Stomach (tissue), 9 donors: ENCODE data around the gene LYRM4. TPM values are rescaled to one million over a fixed set of nuclear protein-coding genes. Genes with fewer than 3 reads are reported as not detected.

Experiments used
- DNase-seq, 2 donors: peaks; one replicate each; pipeline versions ENCODE4 v3.0.0 to v3.0.0-alpha.2; 2013 to 2019
- H3K27ac ChIP-seq, 5 donors: fragments of 200-600 bp in 4 of 5; sonication (generic) in 4 of 5; one replicate each; pipeline ENCODE4 v1.5.1; 2013 to 2019; ENCODE audit warnings: mild to moderate bottlenecking in 1 of 5, moderate library complexity in 1 of 5
- H3K27me3 ChIP-seq, 3 donors: fragments of 200-600 bp; sonication (generic); one replicate each; pipeline ENCODE4 v1.5.1; 2017 to 2019; ENCODE audit warnings: mixed run types in 1 of 3
- H3K36me3 ChIP-seq, 4 donors: fragments of 200-600 bp; sonication (generic); 1 replicate in 3 of 4; 2 replicates in 1 of 4; pipeline ENCODE4 v1.5.1; 2016 to 2019
- H3K4me1 ChIP-seq, 4 donors: fragments of 200-600 bp; sonication (generic); one replicate each; pipeline ENCODE4 v1.5.1; 2016 to 2019
- H3K4me3 ChIP-seq, 4 donors: fragments of 200-600 bp; sonication (generic) in 3 of 4; one replicate each; pipeline ENCODE4 v1.5.1; 2016 to 2019; ENCODE audit warnings: mild to moderate bottlenecking in 1 of 4
- H3K9me3 ChIP-seq, 4 donors: fragments of 200-600 bp; sonication (generic); one replicate each; pipeline ENCODE4 v1.5.1; 2016 to 2019
- EP300 ChIP-seq: sonication (generic); formaldehyde crosslinking; IDR thresholded peaks from one replicate; pipeline ENCODE4 v1.6.1; 2017; ENCODE audit warnings: antibody characterized with exemption
- POLR2A ChIP-seq, 4 donors: fragments of 450-650 bp; IDR thresholded peaks; one replicate each; pipeline ENCODE4 v1.6.1; 2016; ENCODE audit warnings: antibody characterized with exemption in 4 of 4, control low read depth in 2 of 4, mild to moderate bottlenecking in 1 of 4, moderate library complexity in 1 of 4
- POLR2AphosphoS5 ChIP-seq, 3 donors: sonication (generic); formaldehyde crosslinking; IDR thresholded peaks; one replicate each; pipeline ENCODE4 v1.6.1; 2016; ENCODE audit warnings: antibody characterized with exemption in 3 of 3
- WGBS, 5 donors: extraction: QIAGEN DNeasy Blood & Tissue Kit in 3 of 5; methylation state at CpG; one replicate each; pipeline versions ENCODE4 v1.1.5 to v1.1.7; 2013 to 2018; 5-methylcytosine and 5-hydroxymethylcytosine counted together
- intact Hi-C: fragments of 100-400 bp; cut with DNase I; formaldehyde crosslinking; loops from one replicate; pipeline ENCODE4 v1.15.1; 2023; ENCODE audit warnings: low total_unique reads
- polyA plus RNA-seq, 3 donors: library from polyadenylated mRNA; stranded (reverse); fragments of 200-250 nt; gene quantifications; one replicate each; pipeline ENCODE4 v1.2.3, GENCODE V29; 2013
- total RNA-seq, 5 donors: library from RNA; depleted of rRNA; stranded (reverse); fragments of >200 nt; gene quantifications; one replicate each; pipeline versions ENCODE4 v1.1.0 to v1.2.3, GENCODE V29; 2014 to 2016
- TF ChIP-seq, protein P1 (sequence below), 7 experiments: fragments of 450-650 bp in 4 of 7; fragments of 200-600 bp in 3 of 7; sonication (generic) in 3 of 7; IDR thresholded peaks; one replicate each; pipeline ENCODE4 v1.5.1; 2016 to 2019; ENCODE audit warnings: antibody characterized with exemption in 7 of 7, control low read depth in 2 of 7, mild to moderate bottlenecking in 1 of 7
- donor health status: healthy with polysubstance abuse.
- donor health status: Bipolar disorder and iron deficiency.
- donor health status: healthy.

LYRM4 gene
- total and polyA plus RNA-seq, 8 donors, result 0.58 to 31.4 (median 18.5) TPM; not detected in 1

GRCh38 chr6:5111626-5112025 lies 149.1 kb downstream of the LYRM4 start:
- 88 to 98% (median 94%) methylated on average over 6 to 7 of the region's 7 CpGs for WGBS, 5 donors
- no peak for DNase-seq
- intact Hi-C loops, result no loop called here
- H3K27me3 ChIP-seq, result no peaks in the 10 kb centered on the region
- TF ChIP-seq POLR2A (IDR thresholded peaks at IDR 0.05), result no peak
- no peak for TF ChIP-seq EP300
- TF ChIP-seq, protein P1, sequence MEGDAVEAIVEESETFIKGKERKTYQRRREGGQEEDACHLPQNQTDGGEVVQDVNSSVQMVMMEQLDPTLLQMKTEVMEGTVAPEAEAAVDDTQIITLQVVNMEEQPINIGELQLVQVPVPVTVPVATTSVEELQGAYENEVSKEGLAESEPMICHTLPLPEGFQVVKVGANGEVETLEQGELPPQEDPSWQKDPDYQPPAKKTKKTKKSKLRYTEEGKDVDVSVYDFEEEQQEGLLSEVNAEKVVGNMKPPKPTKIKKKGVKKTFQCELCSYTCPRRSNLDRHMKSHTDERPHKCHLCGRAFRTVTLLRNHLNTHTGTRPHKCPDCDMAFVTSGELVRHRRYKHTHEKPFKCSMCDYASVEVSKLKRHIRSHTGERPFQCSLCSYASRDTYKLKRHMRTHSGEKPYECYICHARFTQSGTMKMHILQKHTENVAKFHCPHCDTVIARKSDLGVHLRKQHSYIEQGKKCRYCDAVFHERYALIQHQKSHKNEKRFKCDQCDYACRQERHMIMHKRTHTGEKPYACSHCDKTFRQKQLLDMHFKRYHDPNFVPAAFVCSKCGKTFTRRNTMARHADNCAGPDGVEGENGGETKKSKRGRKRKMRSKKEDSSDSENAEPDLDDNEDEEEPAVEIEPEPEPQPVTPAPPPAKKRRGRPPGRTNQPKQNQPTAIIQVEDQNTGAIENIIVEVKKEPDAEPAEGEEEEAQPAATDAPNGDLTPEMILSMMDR (IDR thresholded peaks at IDR 0.05), result no peak
- TF ChIP-seq POLR2AphosphoS5 (IDR thresholded peaks at IDR 0.05), result no peak
- H3K4me1 ChIP-seq, result no peaks in the 10 kb centered on the region
- H3K9me3 ChIP-seq, result no peaks in the 10 kb centered on the region
- H3K4me3 ChIP-seq, result no peak overlapping the region
- peaks cover 0 to 38% (median 9%) of the 10 kb centered on the region in 4 donors for H3K36me3 ChIP-seq
- H3K27ac ChIP-seq, result no peak overlapping the region

- H3K27ac ChIP-seq, result no peak overlapping the region
- DNase-seq, result no peak
- no peaks in the 10 kb centered on the region for H3K27me3 ChIP-seq
- TF ChIP-seq POLR2A (IDR thresholded peaks at IDR 0.05), result no peak
- TF ChIP-seq POLR2AphosphoS5 (IDR thresholded peaks at IDR 0.05), result no peak
- TF ChIP-seq, protein P1 (IDR thresholded peaks at IDR 0.05), result no peak
- no peak for TF ChIP-seq EP300
- H3K4me3 ChIP-seq, result no peak overlapping the region
- H3K4me1 ChIP-seq, result no peaks in the 10 kb centered on the region
- peaks cover 0 to 38% (median 9%) of the 10 kb centered on the region in 4 donors for H3K36me3 ChIP-seq
- intact Hi-C loops, result no loop called here
- H3K9me3 ChIP-seq, result no peaks in the 10 kb centered on the region
- WGBS, 5 donors, result 90 to 94% (median 92%) methylated on average over 16 of the region's 16 CpGs
Measured at GRCh38 chr6:5110246-5110645, 150.5 kb downstream of the LYRM4 start.

DNA sequence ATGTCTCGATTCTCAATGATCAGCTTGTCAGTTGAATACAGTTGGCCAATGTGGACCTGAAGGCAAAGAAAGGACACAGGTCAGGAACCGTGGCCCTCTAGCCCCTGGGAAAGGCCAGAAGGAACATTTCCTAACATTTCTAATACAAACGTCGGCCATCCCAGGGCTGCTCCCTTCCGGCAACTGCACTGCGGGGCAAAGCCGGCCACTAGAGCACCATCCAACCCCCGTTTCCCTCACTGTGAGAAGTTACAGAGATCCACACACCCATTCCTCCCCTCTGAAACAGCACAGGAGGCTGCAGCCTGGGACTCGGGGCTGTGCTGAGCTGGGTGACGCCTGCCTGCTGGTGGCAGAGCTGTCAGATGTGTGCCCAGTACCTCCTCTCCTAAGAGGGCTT lies 151.3 kb downstream of the LYRM4 start:
- WGBS, 5 donors, result 91 to 96% (median 94%) methylated on average over 8 to 10 of the region's 10 CpGs
- intact Hi-C loops, result no loop called here
- no peaks in the 10 kb centered on the region for H3K27me3 ChIP-seq
- DNase-seq, result no peak
- peaks cover 0 to 38% (median 9%) of the 10 kb centered on the region in 4 donors for H3K36me3 ChIP-seq
- no peak overlapping the region for H3K27ac ChIP-seq
- no peak overlapping the region for H3K4me3 ChIP-seq
- no peak for TF ChIP-seq POLR2A (IDR thresholded peaks at IDR 0.05)
- no peak for TF ChIP-seq POLR2AphosphoS5 (IDR thresholded peaks at IDR 0.05)
- TF ChIP-seq, protein P1 (IDR thresholded peaks at IDR 0.05), result no peak
- TF ChIP-seq EP300, result no peak
- no peaks in the 10 kb centered on the region for H3K9me3 ChIP-seq
- H3K4me1 ChIP-seq, result no peaks in the 10 kb centered on the region

- peaks cover 0 to 38% (median 9%) of the 10 kb centered on the region in 4 donors for H3K36me3 ChIP-seq
- no peak for TF ChIP-seq POLR2AphosphoS5 (IDR thresholded peaks at IDR 0.05)
- TF ChIP-seq EP300, result no peak
- no peak for TF ChIP-seq POLR2A (IDR thresholded peaks at IDR 0.05)
- TF ChIP-seq, protein P1 (IDR thresholded peaks at IDR 0.05), result no peak
- no peaks in the 10 kb centered on the region for H3K4me1 ChIP-seq
- H3K4me3 ChIP-seq, result no peak overlapping the region
- intact Hi-C loops, result no loop called here
- H3K9me3 ChIP-seq, result no peaks in the 10 kb centered on the region
- no peaks in the 10 kb centered on the region for H3K27me3 ChIP-seq
- WGBS, 5 donors, result 71 to 88% (median 83%) methylated on average over 6 of the region's 6 CpGs
- no peak overlapping the region for H3K27ac ChIP-seq
- no peak for DNase-seq
Measured at GRCh38 chr6:5108536-5109150, 152.1 kb downstream of the LYRM4 start.
